WI38 (cell line): ENCODE measurements around the gene SYNDIG1.

Experiments
- H3K4me3 ChIP-seq: 2 replicates; pipeline ENCODE4 v1.5.1; 2011; ENCODE audit warnings: low read depth, mild to moderate bottlenecking, control low read depth, low read length
- TF ChIP-seq, protein P1 (sequence below): IDR thresholded peaks from 2 replicates; pipeline ENCODE4 v1.5.1; 2012; ENCODE audit warnings: low read depth, mild to moderate bottlenecking, control low read depth, low read length

The SYNDIG1 gene

DNA sequence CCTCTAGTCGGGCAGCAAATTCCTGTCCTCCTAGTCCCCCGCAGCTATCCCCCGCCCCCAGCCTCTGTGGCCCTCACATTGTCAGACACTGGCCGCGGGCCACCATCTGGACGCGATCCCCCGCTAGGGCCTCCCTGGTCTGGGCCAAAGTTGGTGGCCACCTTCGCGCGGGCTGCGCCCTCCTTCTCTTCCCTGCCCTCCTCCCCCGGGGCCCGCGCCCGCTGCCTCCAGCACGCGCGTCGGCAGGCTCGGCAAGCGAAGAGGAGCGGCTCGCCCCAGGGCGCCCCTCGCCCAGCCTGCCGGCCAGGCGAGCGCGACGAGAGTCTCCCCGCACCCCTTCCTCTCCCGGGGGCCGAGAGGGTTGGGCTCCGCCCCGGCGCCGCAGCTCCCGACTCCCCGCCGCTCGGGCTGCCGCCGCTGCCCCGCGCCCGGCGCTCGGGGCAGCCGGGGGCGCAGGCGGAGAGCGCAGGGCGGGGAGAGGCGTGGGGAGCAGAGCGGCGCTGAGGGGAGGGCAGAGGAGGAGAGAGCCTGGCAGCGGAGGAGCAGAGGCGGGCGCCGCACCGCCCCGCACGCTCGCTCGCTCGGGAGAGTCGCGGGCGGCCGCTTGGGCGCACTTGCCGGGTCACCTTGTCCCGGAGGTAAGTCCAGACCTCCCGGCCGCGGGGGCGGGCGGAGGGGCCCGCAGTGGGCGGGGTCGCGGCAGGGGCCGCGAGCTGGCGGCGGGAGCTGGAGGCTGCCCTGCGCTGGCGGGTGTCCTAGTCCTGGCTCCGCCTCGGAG is at the start of gene SYNDIG1:
Gene SYNDIG1 (plus strand): TSS at position 514 of the 778 bp plus-strand sequence. CDS start 73,469 bp downstream, outside the sequence.
- no peak within 1 kb of the TSS for H3K4me3 ChIP-seq
- TF ChIP-seq, protein P1, sequence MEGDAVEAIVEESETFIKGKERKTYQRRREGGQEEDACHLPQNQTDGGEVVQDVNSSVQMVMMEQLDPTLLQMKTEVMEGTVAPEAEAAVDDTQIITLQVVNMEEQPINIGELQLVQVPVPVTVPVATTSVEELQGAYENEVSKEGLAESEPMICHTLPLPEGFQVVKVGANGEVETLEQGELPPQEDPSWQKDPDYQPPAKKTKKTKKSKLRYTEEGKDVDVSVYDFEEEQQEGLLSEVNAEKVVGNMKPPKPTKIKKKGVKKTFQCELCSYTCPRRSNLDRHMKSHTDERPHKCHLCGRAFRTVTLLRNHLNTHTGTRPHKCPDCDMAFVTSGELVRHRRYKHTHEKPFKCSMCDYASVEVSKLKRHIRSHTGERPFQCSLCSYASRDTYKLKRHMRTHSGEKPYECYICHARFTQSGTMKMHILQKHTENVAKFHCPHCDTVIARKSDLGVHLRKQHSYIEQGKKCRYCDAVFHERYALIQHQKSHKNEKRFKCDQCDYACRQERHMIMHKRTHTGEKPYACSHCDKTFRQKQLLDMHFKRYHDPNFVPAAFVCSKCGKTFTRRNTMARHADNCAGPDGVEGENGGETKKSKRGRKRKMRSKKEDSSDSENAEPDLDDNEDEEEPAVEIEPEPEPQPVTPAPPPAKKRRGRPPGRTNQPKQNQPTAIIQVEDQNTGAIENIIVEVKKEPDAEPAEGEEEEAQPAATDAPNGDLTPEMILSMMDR: no peak

DNA sequence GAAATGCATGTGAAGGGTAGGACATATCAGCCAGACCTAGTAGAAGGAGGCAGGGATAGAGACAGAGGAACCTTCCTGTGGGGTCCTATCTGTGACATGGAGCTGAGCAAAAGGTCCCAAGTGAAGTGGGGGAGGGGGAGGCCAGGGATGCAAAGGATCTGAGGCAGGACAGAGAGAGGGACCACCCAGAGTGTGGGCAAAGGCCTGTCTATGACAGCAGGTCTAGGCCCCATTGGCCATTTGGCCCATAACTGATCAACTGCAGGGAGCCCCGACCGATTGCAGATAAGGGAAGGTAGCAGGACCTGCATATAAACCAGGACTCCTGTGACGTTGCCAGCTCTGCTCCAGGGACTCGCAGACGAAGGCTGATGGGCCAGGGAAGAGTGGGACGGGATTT is 49.6 kb upstream of the SYNDIG1 start:
- TF ChIP-seq, protein P1: no peak
- H3K4me3 ChIP-seq: no peak overlapping the region

DNA sequence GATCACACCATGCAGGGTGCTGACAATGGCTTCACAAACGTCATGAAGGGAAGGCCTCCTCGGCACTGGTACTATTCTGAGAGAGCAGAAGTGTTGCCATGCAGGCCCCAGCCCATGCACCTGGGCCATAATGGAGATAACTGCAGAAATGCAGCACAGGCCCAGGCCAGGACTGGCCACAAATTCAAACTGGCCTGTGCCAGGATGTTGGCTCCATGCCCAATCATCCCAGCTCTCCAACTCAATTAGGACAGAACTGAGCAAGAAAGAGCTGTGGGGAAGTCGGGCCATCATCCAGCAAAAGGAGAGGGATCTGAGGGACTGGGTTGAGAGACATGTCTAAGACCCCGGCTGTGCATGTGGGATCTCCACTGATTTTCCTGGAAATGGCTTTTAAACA is 48.9 kb upstream of the SYNDIG1 start:
- no peak overlapping the region for H3K4me3 ChIP-seq
- TF ChIP-seq, protein P1: no peak

DNA sequence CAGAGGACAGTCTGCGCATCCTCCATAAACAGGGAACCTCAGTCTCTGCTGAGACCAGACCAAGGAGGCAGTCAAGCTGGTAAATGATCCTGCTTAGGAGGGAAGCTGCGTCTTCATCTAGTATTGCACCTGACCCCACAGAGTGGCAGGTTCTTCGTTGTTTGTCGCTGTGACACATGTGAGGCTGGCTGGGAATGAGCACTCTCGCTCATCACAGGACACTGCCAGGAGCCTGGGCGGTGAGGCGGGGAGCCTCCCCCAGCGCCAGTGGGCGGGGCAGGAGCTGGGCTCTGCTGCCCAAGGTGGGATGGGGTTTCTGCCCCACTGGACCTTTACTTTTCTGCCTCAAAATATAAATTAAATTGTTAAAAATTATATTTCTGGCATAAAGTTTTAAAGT is 48.4 kb upstream of the SYNDIG1 start:
- no peak overlapping the region for H3K4me3 ChIP-seq
- TF ChIP-seq, protein P1: no peak

DNA sequence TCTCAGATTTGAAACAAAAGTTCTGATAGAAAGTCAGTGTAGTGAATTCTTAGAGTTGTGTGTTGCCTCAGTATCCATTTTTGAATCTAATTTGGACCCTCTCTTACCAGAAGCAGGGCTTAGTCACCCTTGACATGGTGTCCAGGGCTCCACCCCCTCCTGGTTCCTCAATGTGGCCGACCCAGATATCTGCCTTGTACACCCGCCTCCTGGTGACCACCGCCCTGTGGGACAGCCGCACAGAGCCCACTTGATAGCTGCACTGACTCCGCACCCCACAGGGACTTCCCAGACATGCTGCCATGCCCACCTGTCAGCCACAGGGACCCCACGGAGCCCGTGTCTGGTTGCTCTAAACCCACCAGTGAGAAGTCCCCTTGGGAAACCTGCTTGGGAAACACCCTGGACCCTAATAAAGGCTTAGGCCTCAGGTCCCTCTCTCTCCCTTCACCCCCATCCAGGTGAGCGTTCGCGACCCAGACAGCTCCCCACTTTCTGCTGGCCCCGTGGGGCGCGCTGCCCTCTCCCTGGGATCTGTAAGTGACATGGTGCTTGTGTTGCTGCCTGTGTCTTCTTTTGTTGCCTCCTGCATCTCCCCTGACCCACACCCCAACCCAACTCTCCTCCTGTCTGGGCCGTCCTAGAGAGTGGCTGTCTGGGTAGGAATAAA is 47.2 kb upstream of the SYNDIG1 start:
- TF ChIP-seq, protein P1: no peak
- no peak overlapping the region for H3K4me3 ChIP-seq

DNA sequence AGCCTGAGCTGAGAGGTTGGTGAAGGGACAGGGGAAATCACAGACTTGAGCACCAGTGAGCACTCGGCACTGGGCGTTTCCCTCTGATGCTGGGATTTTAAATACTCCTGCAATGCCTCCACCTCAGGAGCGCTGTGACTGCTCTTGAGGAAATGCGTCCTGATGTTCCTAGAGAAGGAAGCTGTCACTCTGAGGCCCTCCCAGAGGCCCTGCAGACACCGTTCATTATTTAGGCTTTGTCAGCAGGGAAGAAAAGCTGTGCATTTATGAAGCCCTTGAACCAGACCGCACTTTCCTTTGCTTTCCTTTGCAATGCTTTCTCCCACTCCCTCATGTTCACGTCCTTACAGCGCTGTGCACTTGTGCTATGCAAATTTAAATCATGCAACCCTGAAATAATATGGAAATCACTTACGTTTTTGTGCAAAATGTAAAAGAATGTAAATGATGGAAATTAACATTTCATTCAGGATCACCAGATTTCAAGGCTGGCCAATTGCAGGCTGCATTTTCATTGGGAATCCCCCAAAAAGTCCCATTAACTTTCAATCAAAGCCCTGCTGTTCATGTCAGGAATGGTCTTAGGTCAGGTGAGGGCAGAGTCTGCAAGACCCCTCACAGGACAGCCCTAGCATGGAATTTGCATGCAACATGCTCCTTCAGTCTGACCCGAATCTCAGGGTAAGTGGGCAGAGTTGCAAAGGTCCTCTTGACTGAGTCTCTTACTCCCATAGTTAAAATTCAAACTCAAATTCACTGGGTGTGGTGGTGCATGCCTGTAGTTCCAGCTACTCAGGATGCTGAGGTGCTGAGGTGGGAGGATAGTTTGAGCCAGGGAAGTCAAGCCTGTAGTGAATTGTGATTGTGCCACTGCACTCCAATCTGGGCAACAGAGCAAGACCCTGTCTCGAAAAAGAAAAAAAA is 45.8 kb upstream of the SYNDIG1 start:
- TF ChIP-seq, protein P1: no peak
- H3K4me3 ChIP-seq: no peak overlapping the region
